ENCODE measurements around the gene ERBIN. TPM values are rescaled to one million over a fixed set of nuclear protein-coding genes. Genes with fewer than 3 reads are reported as not detected.
"Not testable (repeated sequence)": the region's sequence is repeated elsewhere in the genome, so short reads cannot be mapped to it uniquely, and the experiment has no call there.

The ERBIN gene
- total RNA-seq, 4 donors from 2014 or later, result 27.4 to 62.6 (median 48.6) TPM

- Histone ChIP-seq H3K27ac (no peak overlapping the region), H3K4me1 (no peaks in the 10 kb centered on the region), H3K9me3 (no peaks in the 10 kb centered on the region), H3K36me3 (no peaks in the 10 kb centered on the region), H3K27me3 (no peaks in the 10 kb centered on the region), H3K4me3 (no peak overlapping the region)
- intact Hi-C loops (cut with DNase I), result no loop called here
- TF ChIP-seq CTCF (IDR thresholded peaks at IDR 0.05) (no peak), POLR2A (IDR thresholded peaks at IDR 0.05) (no peak)
- DNase-seq, result no peak
- 28 to 37% methylated on average over 2 of the region's 2 CpGs for WGBS, 2 donors
Measured at GRCh38 chr5:65907135-65907534, 19.2 kb upstream of the ERBIN start.

- intact Hi-C loops (cut with DNase I), result no loop called here
- no peaks in the 10 kb centered on the region for H3K4me1 ChIP-seq
- no peak overlapping the region for H3K27ac ChIP-seq
- H3K4me3 ChIP-seq, result no peak overlapping the region
- no peak for DNase-seq
- TF ChIP-seq POLR2A (IDR thresholded peaks at IDR 0.05) (no peak), CTCF (IDR thresholded peaks at IDR 0.05) (no peak)
- H3K9me3 ChIP-seq, result no peaks in the 10 kb centered on the region
- no peaks in the 10 kb centered on the region for H3K36me3 ChIP-seq
- no peaks in the 10 kb centered on the region for H3K27me3 ChIP-seq
- 55 to 60% methylated on average over 3 of the region's 3 CpGs for WGBS, 2 donors
Measured at GRCh38 chr5:65910711-65911110, 15.7 kb upstream of the ERBIN start.

- DNase-seq, result no peak
- TF ChIP-seq POLR2A (IDR thresholded peaks at IDR 0.05) (no peak), CTCF (IDR thresholded peaks at IDR 0.05) (no peak)
- no peak overlapping the region for H3K27ac ChIP-seq
- no peaks in the 10 kb centered on the region for H3K27me3 ChIP-seq
- H3K9me3 ChIP-seq, result no peaks in the 10 kb centered on the region
- no peak overlapping the region for H3K4me3 ChIP-seq
- no peaks in the 10 kb centered on the region for H3K36me3 ChIP-seq
- no peaks in the 10 kb centered on the region for H3K4me1 ChIP-seq
- intact Hi-C loops (cut with DNase I), result no loop called here
- 93 to 96% methylated on average over 3 of the region's 3 CpGs for WGBS, 2 donors
Measured at GRCh38 chr5:65912311-65912710, 14.1 kb upstream of the ERBIN start.

- TF ChIP-seq CTCF (IDR thresholded peaks at IDR 0.05), result no peak
- TF ChIP-seq POLR2A (IDR thresholded peaks at IDR 0.05), result no peak
- Histone ChIP-seq H3K4me3 (no peak overlapping the region), H3K36me3 (no peaks in the 10 kb centered on the region), H3K27ac (no peak overlapping the region), H3K27me3 (no peaks in the 10 kb centered on the region), H3K4me1 (no peaks in the 10 kb centered on the region), H3K9me3 (no peaks in the 10 kb centered on the region)
- DNase-seq, result no peak
- WGBS, 2 donors, result 50 to 60% methylated on average over 3 of the region's 3 CpGs
- intact Hi-C loops (cut with DNase I), result no loop called here
Measured at GRCh38 chr5:65913519-65913918, 12.9 kb upstream of the ERBIN start.

- intact Hi-C loops (cut with DNase I), result no loop called here
- TF ChIP-seq CTCF (IDR thresholded peaks at IDR 0.05) (no peak), POLR2A (IDR thresholded peaks at IDR 0.05) (no peak)
- no peaks in the 10 kb centered on the region for H3K9me3 ChIP-seq
- H3K27ac ChIP-seq, result no peak overlapping the region
- no peak for DNase-seq
- no peak overlapping the region for H3K4me3 ChIP-seq
- WGBS, 2 donors, result 50 to 68% methylated on average over 3 of the region's 3 CpGs
- H3K4me1 ChIP-seq, result no peaks in the 10 kb centered on the region
- no peaks in the 10 kb centered on the region for H3K36me3 ChIP-seq
- no peaks in the 10 kb centered on the region for H3K27me3 ChIP-seq
Measured at GRCh38 chr5:65914641-65915196, 11.7 kb upstream of the ERBIN start.

- H3K27ac ChIP-seq; H3K27me3 ChIP-seq; intact Hi-C loops (cut with DNase I); H3K4me1 ChIP-seq; H3K4me3 ChIP-seq; DNase-seq; H3K9me3 ChIP-seq; H3K36me3 ChIP-seq: not testable (repeated sequence)
- 84 to 87% methylated on average over 2 to 5 of the region's 6 CpGs for WGBS, 2 donors
Measured at GRCh38 chr5:65915661-65916060, 10.7 kb upstream of the ERBIN start.

Data from esophagus squamous epithelium (tissue), 5 donors.